GM19372 (cell line): ENCODE measurements around the gene PKHD1.
"Not testable (repeated sequence)": the region's sequence is repeated elsewhere in the genome, so short reads cannot be mapped to it uniquely, and the experiment has no call there.

ENCODE experiments used
- ATAC-seq: cut with Tn5 transposase; IDR thresholded peaks from one replicate; pipeline ENCODE4 v1.9.1; 2021; ENCODE audit warnings: mild to moderate bottlenecking, low read depth, moderate library complexity; ENCODE audit not compliant: unreplicated experiment

PKHD1 gene

DNA sequence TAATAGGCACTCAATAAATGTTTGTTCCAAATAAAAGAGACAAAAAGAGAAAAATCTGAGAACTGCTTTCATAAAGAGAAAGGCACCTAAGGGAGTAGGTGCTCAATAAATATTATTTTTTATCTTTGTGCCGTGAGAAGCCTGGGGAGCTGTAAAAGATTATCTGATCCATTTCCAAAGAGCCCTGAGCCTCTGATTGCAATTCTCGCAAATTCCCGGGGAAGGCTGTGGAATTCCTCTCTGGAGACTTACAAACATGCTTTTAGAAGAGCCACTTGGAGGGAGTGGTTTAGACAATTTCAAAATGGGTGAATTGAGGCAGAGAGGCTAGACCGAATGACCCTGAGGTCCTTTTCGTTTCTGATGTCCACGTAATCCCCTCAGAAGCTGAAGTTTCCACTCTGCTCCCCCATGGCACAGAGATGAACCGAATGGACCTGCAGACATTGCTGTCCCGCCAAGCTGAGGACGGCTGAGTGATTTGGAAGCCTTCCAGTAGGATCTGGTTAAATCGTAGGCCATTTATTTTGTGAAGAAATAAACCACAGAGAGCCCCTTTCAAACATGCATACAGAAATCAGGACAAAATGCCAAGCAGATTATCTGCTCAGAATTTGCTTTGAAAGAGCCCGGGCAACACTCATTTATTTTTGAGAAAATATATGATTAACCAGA is 77.8 kb downstream of the PKHD1 start:
- no peak for ATAC-seq

DNA sequence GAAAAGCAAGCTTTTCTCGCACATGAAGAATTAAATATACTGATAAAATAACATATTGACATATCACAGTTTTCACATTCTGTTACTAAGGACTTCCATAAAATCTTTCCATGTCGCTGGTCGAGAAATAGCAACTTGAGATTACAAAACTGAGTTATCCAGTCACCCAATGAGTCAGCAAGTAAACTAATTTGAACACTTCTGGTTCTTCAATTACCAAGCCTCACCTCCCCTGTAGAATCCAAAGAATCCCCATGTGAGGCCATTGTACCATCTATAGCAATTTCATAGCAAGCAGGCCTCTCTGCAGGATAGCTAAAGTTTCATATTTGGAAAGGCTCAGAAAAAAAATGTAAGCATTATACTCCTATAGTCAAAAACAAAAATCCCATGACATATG is 87.3 kb downstream of the PKHD1 start:
- no peak for ATAC-seq

DNA sequence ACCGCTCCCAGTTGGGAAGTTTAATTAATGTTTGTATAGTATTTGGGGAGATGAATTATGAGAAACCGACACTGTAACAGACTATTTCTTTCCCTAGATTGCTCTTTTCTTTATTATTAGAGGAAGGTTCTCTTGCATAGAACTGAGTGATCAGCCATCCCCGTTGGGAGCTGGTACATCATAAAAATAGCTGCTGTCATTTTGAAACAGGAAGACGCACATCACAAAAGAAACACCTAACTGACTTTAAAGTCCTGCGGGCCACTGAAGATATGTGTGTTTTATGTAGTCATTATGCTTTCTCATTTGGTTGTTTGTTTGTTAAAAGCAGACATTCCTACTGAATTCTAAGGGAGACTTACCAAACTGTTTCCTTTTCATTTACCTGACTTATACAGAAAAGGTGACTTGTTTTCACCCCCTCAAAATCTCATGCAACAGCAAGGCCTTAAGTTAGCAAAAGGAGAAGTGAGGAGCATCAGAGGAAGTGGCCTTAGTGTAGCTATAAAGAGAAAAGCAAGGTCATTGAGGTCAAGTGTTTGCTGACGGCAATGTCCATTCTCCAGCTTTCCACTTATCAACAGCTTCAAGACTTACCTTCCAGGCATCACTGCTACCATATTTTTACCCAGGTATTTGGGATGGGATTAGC is 91.0 kb downstream of the PKHD1 start:
- peak; percentile 81 for ATAC-seq

DNA sequence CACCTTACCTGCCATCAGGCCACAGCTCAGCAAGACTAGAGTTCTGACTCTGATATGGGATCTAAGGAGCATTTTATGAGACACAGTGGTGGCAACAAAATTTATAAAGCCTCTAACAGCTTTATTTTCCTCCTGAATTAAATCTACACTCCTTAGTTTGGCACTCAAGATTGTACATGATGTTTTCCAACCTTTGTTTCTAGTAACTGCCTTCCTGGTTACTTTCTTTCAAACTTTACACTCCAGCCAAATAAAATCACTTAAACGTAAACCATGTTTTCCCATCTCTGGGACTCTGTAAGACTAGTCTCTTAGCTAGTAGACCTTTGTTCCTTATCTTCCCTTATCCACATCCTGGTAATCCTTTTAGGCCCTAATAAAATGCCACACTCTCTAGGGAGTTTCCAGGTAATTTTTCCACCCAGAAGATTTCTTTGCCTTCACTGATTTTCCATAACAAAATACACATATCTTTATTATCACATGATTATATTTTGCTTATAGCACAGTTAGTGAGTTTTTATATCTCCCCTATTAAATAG is 92.1 kb downstream of the PKHD1 start:
- no peak for ATAC-seq

DNA sequence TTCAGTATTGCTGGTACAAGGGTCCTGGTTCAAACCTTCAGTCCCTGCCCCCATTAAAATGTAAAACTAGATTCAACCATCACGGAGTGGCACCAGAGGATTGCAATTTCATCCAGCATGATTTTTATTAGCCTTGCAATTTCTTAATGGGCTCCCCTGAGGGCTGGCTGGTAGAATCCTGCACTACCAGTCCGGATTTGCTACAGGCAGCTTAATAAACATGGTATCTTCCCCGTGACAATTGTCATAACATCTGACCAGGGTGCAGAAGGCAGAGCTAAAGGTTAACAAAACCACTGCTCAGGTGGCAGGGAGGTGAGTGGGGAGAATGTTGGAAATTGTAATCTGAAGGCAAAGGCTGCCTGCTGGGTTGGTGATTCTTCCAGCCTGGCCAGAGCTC is 94.5 kb downstream of the PKHD1 start:
- no peak for ATAC-seq

DNA sequence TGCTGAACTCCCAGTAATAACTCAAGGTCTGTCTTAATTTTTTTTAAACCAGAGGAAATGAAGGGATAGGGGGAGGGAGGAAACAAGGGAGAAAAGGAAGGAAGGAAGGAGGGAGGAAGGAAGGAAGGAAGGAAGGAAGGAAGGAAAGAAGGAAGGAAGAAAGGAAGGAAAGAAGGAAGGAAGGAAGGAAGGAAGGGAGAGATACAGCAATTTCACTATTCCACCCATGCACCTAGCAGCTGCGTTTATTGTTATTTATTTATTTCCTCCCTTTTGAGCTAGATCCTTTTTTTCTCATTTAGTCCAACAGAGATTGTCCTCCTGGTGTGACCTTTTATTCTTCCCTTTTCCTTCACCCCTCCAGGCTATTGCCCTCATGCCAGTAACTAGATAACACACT is 97.6 kb downstream of the PKHD1 start:
- ATAC-seq, result no peak

DNA sequence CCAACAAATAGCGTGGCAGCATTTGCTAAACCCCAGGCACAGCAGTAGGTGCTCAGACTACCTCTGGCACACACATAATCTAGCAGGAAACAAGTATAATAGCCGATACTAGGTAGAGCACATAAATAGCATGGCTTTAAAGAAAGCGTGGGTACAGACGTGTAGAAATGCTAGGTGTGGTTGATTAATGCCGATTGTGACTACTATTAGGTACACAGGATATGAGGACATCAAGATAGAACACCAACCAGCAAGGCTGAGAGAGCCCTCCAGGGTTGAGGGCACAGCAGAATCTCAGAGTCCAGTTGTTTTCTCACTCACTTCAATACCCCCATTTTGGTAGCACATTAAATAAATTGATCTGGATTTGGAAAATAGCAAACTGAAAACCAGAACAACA is 100.5 kb downstream of the PKHD1 start:
- no peak for ATAC-seq

DNA sequence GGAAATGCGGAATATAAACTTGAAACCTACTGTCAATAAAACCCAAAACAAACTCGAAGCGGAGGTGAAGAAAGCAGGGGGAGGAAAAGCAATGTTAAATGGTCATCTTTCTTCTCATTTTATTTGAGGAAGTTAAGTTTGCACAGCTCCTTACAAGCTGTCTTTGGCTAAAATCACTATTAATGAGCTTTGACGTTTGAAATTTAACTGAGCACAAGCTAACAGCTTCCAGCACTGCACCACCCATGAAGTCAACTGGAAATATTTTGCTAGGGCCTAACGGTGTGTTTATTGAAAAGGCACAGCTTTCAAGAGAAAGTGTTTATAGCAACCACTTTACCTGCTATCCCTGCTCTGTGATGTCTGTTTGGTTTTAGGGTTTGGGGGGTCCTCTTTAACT is 103.8 kb downstream of the PKHD1 start:
- ATAC-seq, result no peak

DNA sequence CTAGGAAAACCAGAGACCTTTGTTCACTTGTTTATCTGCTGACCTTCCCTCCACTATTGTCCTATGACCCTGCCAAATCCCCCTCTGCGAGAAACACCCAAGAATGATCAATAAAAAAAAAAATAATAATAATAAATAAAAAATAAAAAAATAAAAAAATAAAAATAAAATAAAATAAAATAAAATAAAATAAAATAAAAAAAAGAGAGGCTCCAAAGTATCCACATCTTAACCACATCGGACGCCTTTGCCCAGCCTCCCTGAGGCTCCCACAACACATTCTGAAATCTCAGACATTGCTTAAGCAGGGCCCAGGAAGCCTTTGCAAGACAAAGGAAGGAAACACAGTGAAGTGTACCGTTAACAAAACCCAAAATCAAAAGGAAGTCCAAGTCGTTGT is 104.7 kb downstream of the PKHD1 start:
- not testable (repeated sequence) for ATAC-seq

DNA sequence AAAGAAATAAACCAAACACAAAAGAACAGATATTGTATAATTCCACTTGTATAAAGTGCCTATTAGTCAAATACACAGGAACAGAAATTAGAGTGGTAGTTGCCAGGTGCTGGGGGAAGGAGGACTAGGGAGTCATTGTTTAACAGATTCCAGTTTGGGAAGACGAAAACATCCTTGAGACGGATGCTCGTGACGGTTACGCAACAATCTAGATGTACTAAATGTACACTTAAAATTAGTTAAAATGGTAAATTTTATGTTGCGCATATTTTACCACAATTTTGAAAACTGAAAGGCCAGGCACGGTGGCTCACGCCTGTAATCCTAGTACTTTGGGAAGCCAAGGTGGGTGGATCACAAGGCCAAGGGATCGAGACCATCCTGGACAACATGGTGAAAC is 111.0 kb downstream of the PKHD1 start:
- no peak for ATAC-seq

DNA sequence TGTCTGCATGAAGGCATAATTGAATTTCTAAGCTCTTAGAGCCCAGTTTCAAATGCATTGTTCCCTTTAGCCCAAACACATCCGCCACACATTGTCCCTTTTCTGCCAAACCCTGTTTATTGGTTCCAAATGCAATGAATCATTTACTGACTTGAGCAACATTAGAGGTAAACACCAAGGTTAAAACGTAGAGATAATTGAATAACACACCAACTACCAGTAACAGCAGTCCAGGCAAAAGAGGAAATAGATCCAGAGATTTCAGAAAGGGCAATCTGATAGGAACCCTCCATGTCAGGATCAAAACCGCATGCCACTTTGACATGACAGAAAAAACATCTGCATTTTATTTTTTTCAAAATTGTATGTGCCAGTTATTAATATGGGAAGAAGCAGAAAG is 114.8 kb downstream of the PKHD1 start:
- no peak for ATAC-seq

DNA sequence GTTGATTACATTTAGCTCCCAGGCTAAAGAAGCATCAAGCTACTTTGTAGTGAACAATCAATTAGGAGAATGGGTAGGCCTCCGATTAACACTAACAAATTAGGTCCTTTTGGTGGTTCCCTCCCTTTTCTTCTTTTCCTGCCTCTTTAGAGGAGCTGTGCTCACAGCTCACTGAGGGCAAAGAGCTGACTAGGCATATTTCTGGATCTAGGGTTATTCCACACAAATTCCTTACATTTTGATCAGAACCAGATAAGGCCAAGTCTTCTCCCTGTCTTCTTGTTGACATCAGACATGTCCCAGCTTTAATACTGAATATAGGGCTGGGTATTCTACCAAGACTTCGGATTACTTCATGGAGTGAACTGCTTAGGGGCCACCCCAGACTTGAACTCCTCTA is 119.1 kb downstream of the PKHD1 start:
- no peak for ATAC-seq

DNA sequence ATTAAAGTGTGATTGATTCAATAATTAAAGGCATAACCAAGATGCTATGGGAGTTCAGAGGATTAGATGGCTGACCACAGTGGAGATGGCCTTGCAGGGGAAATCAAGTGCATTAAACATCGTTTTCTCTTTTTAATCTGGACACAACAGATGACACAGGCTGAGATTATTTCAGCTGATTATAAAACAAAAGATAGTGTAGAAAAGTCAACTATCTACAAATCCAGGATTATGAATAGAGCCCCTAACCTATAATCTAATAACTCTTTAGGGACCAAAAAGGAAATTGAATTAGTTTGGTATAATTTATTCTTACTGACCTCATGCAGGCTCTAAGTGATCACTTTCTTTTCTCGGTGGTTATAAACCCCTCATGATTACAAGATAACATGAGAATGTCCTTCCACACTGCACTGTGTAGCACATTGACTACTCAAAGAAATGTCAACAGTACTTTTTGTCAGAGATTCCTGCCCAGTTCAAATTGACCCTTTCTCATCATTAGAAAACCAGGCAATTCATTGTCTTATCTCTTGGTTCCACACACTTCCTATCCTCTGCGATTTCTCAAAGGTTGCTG is 122.1 kb downstream of the PKHD1 start:
- ATAC-seq, result no peak

DNA sequence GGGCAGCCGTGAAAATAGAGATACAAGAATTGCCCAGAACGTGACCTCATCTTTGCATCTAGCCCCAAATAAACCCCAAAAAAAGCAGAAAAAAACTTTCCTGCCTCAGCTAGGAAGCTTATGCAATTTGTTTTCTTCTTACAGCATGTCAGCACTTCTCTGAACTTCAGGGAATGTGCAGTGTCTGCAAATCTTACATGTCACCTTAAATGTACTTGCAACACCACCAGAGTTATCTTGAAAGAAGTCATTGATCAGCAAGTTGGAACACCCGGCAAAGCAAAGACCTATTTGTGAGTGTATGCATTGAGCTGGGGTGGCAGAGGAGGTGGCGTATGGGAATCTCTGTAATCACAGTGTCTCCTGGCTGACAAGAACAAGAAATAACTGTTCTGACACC is 123.4 kb downstream of the PKHD1 start:
- ATAC-seq, result no peak

DNA sequence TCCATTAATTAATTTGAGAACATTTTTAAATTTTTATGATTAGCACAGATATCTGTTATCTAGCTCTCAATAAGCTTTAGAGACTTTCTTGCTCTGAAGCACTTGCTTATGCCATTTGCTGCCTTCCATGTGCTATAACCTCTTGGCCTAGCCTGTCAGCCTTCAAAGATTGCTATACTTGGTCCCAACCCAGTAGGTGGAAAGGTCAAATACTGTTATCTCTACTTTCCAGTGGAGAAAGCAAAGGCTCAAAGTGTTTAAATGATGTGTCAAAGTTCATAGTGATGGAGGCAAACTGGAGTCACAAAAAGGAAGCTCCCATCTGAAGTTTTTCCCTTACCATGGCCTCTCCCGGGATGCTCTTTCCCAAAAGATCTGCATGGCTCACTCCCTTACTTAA is 125.1 kb downstream of the PKHD1 start:
- ATAC-seq, result no peak

DNA sequence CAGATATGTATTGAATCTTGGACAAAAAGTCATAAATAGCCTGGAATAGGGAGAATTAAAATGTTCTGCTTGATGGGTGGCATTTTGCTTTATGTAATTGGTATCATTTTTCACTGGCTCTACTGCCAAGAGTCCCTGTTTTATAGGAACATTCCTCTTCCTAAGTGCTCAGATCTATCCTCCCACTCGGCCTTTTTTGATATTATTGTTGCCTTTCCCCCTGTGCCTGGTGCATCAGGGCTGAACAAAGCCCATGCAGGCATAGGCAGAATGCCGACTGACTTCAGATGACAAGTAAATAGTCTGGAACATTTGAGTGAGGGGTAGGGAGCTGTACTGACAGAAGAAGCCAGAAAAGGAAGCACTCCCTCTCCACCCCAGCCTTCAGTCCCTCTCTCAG is 127.0 kb downstream of the PKHD1 start:
- no peak for ATAC-seq

DNA sequence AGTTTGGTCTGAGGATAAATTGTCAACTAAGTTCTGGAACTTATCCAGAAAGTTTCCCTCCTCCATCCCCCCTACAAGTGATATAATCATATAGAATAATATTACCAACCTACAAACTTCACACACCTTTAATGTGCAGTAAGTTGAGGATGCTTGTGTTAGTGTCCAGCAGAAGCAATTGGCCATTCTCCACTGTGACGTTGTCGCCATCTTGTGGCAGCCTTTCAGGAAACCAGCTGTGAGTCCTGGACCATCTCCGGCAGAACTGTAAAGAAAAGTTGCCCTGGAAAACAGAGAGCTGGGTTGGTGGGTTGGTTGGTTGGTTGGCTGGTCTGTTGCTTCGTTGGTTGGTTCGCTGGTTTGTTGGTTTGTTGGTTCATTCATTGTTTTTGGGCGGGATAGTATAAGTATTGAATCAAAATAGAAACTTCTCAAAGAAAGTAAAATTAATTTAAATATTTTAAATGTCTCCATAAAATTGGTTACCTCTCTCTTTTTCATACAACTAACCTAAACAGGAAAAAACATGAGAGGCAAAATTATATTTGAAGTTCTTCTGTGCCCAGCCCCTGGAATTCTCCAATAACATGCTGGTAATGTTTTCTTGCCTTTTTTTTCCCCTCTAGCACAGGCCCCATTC is 127.5 kb downstream of the PKHD1 start:
- ATAC-seq, result peak; percentile 85

DNA sequence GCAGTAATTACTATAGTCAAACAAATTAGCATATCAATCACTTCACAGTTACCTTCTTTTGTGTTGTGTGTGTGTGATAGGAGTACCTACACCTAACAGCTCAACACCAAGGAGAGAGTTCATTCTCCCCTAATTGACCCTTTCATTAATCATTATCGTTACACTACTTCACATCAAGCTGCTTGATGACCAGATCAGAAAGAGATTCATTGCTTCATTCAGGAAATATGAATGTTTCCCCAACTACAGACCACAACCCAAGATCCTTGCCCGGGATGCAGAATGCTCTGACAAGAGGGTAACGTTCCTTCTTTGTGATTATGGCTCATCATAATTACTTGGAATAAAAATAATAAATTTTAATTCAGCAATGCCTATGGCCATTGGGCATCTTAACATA is 132.7 kb downstream of the PKHD1 start:
- ATAC-seq, result no peak

DNA sequence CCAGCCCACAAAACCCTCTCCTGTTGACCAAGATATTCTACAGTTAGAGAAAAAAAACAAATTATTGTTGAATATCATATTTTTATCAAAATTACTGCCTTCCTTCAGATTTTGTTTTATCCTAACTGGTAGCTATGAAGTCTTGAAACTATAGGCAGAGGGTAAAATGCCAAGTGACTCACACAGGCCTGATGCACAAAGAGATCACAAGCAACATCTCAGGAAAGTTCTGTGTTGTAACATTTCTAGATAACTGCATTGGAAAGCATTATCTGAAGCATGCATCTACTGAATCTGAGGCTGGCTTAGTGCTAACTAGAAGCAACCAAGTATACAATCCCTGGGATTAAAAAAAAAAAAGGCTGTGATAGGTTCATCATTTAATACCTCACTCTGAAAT is 134.2 kb downstream of the PKHD1 start:
- no peak for ATAC-seq

DNA sequence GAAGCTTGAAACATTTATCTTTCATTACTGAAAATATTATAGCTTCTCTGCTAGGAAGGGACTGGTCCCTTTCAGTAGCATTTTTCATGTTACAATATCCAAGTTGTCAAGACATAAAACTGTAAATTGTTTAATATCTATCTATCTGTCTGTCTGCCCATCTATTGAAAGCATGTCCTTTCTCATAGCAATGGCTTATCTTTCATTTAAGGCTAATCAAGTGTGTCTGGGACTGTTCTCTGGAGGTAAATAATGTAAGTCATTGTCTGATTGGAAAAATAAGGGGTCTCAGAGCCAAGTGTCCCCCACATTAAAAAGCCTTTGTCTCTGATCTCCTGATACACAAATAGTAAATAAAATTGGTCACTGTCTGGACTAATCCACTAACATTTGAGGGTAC is 135.5 kb downstream of the PKHD1 start:
- no peak for ATAC-seq

DNA sequence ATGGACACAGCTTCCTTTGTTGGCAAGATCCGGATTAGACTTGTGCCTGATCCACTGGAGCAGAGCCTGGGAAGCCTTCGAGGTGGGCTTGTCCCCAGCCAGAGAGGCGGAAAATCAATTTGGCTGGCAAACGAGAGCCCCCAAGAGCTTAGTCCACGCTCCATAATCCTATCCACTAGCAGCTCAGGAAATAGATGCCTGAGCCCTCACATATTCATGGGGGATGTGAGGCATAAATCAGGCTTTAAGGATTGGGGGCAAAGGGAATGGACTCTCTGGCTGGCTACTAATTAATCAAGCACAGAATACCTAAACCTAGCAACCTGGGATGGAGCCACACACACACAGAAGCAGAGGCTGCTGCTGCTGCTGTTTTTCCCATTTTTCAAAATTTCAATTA is 137.9 kb downstream of the PKHD1 start:
- ATAC-seq, result no peak
